ENCODE results near the gene ISX.
A peak's percentile ranks its signal among the peaks of the same experiment; 100 is the strongest.

The ISX gene

GRCh38 chr22:35037089-35037488, 28.9 kb upstream of the ISX start:
- H3K27me3 ChIP-seq (replicated peaks; ENCODE audit: control insufficient read depth, insufficient read depth, low read length) = no peaks in the 10 kb centered on the region
- no peak overlapping the region for H3K4me3 ChIP-seq (replicated peaks; ENCODE audit: low read depth, low read length)
- no peaks in the 10 kb centered on the region for H3K36me3 ChIP-seq (ENCODE audit: control insufficient read depth, insufficient read depth, low read length)
- no peak for DNase-seq (ENCODE audit: extremely low read depth, insufficient read length)
- TF ChIP-seq CTCF (IDR thresholded peaks at IDR 0.05; ENCODE audit: insufficient read depth, low read length, poor library complexity, severe bottlenecking) = peak; percentile 65

GRCh38 chr22:35039625-35040024, 26.3 kb upstream of the ISX start:
- TF ChIP-seq CTCF (IDR thresholded peaks at IDR 0.05; ENCODE audit: insufficient read depth, low read length, poor library complexity, severe bottlenecking) = no peak

GRCh38 chr22:35043252-35043933, 22.6 kb upstream of the ISX start:
- Histone ChIP-seq H3K27me3 (replicated peaks; ENCODE audit: control insufficient read depth, insufficient read depth, low read length) (no peaks in the 10 kb centered on the region), H3K36me3 (ENCODE audit: control insufficient read depth, insufficient read depth, low read length) (no peaks in the 10 kb centered on the region), H3K4me3 (replicated peaks; ENCODE audit: low read depth, low read length) (no peak overlapping the region)
- no peak for DNase-seq (ENCODE audit: extremely low read depth, insufficient read length)
- peak; percentile 66 for TF ChIP-seq CTCF (IDR thresholded peaks at IDR 0.05; ENCODE audit: insufficient read depth, low read length, poor library complexity, severe bottlenecking)

More at GRCh38 chr22:35039625-35040024, 26.3 kb upstream of the ISX start:
- Histone ChIP-seq H3K27me3 (replicated peaks; ENCODE audit: control insufficient read depth, insufficient read depth, low read length) (no peaks in the 10 kb centered on the region), H3K4me3 (replicated peaks; ENCODE audit: low read depth, low read length) (no peak overlapping the region), H3K36me3 (ENCODE audit: control insufficient read depth, insufficient read depth, low read length) (no peaks in the 10 kb centered on the region)
- DNase-seq (ENCODE audit: extremely low read depth, insufficient read length) = no peak

- Histone ChIP-seq H3K4me3 (replicated peaks; ENCODE audit: low read depth, low read length) (no peak overlapping the region), H3K36me3 (ENCODE audit: control insufficient read depth, insufficient read depth, low read length) (no peaks in the 10 kb centered on the region), H3K27me3 (replicated peaks; ENCODE audit: control insufficient read depth, insufficient read depth, low read length) (no peaks in the 10 kb centered on the region)
- no peak for DNase-seq (ENCODE audit: extremely low read depth, insufficient read length)
- no peak for TF ChIP-seq CTCF (IDR thresholded peaks at IDR 0.05; ENCODE audit: insufficient read depth, low read length, poor library complexity, severe bottlenecking)
These were observed 22.0 kb upstream of the ISX start for GRCh38 chr22:35043934-35044319.

GRCh38 chr22:35044607-35045390, 21.2 kb upstream of the ISX start:
- DNase-seq (ENCODE audit: extremely low read depth, insufficient read length) = no peak
- no peak for TF ChIP-seq CTCF (IDR thresholded peaks at IDR 0.05; ENCODE audit: insufficient read depth, low read length, poor library complexity, severe bottlenecking)
- Histone ChIP-seq H3K36me3 (ENCODE audit: control insufficient read depth, insufficient read depth, low read length) (no peaks in the 10 kb centered on the region), H3K27me3 (replicated peaks; ENCODE audit: control insufficient read depth, insufficient read depth, low read length) (no peaks in the 10 kb centered on the region), H3K4me3 (replicated peaks; ENCODE audit: low read depth, low read length) (no peak overlapping the region)

All from GM06990 (cell line).